ENCODE results near the gene SMPDL3A. TPM values are rescaled to one million over a fixed set of nuclear protein-coding genes. Genes with fewer than 3 reads are reported as not detected.

SMPDL3A gene
- total and polyA plus RNA-seq, 2 of the 13 experiments (the other 11 are each of a cell fraction or from before 2014, with no cell fraction given) = 7.8 to 17.3 TPM

- H3K27ac ChIP-seq (ENCODE audit: extremely low read length, insufficient read depth, low read length) = no peak overlapping the region
- H3K9ac ChIP-seq (ENCODE audit: insufficient read depth, low read depth, low read length) = no peak overlapping the region
- no peaks in the 10 kb centered on the region for H3K36me3 ChIP-seq (replicated peaks in 1 of 2; ENCODE audit: control insufficient read depth in 1 of 2, insufficient read depth in 2 of 2, low read length in 2 of 2)
- POLR2A ChIA-PET = no interaction called here
- no peak for TF ChIP-seq ZNF501 (CRISPR knock-in tag; IDR thresholded peaks at IDR 0.05)
- in situ Hi-C loops (cut with HindIII; ENCODE audit: extremely low pct_ligation_motif_present, low pct_unique_long_range_greater_than_20kb) (no loop called here), intact Hi-C loops (cut with micrococcal nuclease; ENCODE audit: unreplicated experiment) (no loop called here)
- H4K20me1 ChIP-seq (ENCODE audit: insufficient read depth, low read length) = no peaks in the 10 kb centered on the region
- no peak for FAIRE-seq
- H3K4me1 ChIP-seq (ENCODE audit: insufficient read depth, low read length) = peaks cover 6% of the 10 kb centered on the region
- no peaks in the 10 kb centered on the region for H3K79me2 ChIP-seq (ENCODE audit: insufficient read depth, low read length)
- H3K4me2 ChIP-seq (ENCODE audit: low read depth, low read length) = no peak overlapping the region
- no peaks in the 10 kb centered on the region for H3K27me3 ChIP-seq (ENCODE audit: control insufficient read depth in 1 of 2, insufficient read depth in 2 of 2, low read length in 2 of 2)
- CTCF ChIA-PET (ENCODE audit: low intra/inter-chr PET ratio, low total read pairs) = no interaction called here
- no TSS peak for BruUV-seq (replicated peaks)
- no peak for ATAC-seq
- H3K4me3 ChIP-seq (replicated peaks in 1 of 3; ENCODE audit: insufficient read depth in 1 of 3, low read depth in 2 of 3, low read length in 3 of 3) = no peak overlapping the region
- no peak for DNase-seq (ENCODE audit: low spot score)
- H2AFZ ChIP-seq (ENCODE audit: low read length) = no peak overlapping the region
- H3K9me3 ChIP-seq (ENCODE audit: low read length) = no peaks in the 10 kb centered on the region
These were observed 22.8 kb upstream of the SMPDL3A start for GRCh38 chr6:122766256-122766655.

- in situ Hi-C loops (cut with HindIII; ENCODE audit: extremely low pct_ligation_motif_present, low pct_unique_long_range_greater_than_20kb) = no loop called here
- CTCF ChIA-PET (ENCODE audit: low intra/inter-chr PET ratio, low total read pairs) = interaction anchor here (1.1 to 3.5 kb wide), 3 partner anchors 18 to 68 kb away, joined by 3 to 59 read pairs (median 5); partner anchors contain the start of gene SMPDL3A
- H4K20me1 ChIP-seq (ENCODE audit: insufficient read depth, low read length) = no peaks in the 10 kb centered on the region
- H3K36me3 ChIP-seq (replicated peaks in 1 of 2; ENCODE audit: control insufficient read depth in 1 of 2, insufficient read depth in 2 of 2, low read length in 2 of 2) = no peaks in the 10 kb centered on the region
- H3K4me1 ChIP-seq (ENCODE audit: insufficient read depth, low read length) = peaks cover 9% of the 10 kb centered on the region
- POLR2A ChIA-PET = interaction anchor here (1.2 to 1.3 kb wide), 2 partner anchors 18 to 28 kb away, joined by 4 to 14 read pairs; partner anchors contain the start of gene SMPDL3A
- H3K9ac ChIP-seq (ENCODE audit: insufficient read depth, low read depth, low read length) = no peak overlapping the region
- DNase-seq (ENCODE audit: low spot score) = peak; percentile 25
- H3K9me3 ChIP-seq (ENCODE audit: low read length) = no peaks in the 10 kb centered on the region
- H3K27me3 ChIP-seq (ENCODE audit: control insufficient read depth in 1 of 2, insufficient read depth in 2 of 2, low read length in 2 of 2) = no peaks in the 10 kb centered on the region
- peak; percentile 93 for ATAC-seq
- H2AFZ ChIP-seq (ENCODE audit: low read length) = no peak overlapping the region
- BruUV-seq (replicated peaks) = no TSS peak
- no peaks in the 10 kb centered on the region for H3K79me2 ChIP-seq (ENCODE audit: insufficient read depth, low read length)
- peak; percentile 50 for FAIRE-seq
- intact Hi-C loops (cut with micrococcal nuclease; ENCODE audit: unreplicated experiment) = loop anchor here (1.0 kb wide), 3 partner anchors 18 to 67 kb away; partner anchors contain the start of gene SMPDL3A
- no peak overlapping the region for H3K27ac ChIP-seq (ENCODE audit: extremely low read length, insufficient read depth, low read length)
- no peak overlapping the region for H3K4me3 ChIP-seq (replicated peaks in 1 of 3; ENCODE audit: insufficient read depth in 1 of 3, low read depth in 2 of 3, low read length in 3 of 3)
- no peak overlapping the region for H3K4me2 ChIP-seq (ENCODE audit: low read depth, low read length)
- 0% methylated on average over 1 of the region's 1 CpG for WGBS (ENCODE audit: low lambda C conversion rate)
- TF ChIP-seq ZNF775 (CRISPR knock-in tag; IDR thresholded peaks at IDR 0.05; ENCODE audit: borderline replicate concordance) (no peak), FOXA3 (CRISPR knock-in tag; IDR thresholded peaks at IDR 0.05) (peak; percentile 9; the same call in 1 of the 2 replicates), CEBPB (IDR thresholded peaks at IDR 0.05; ENCODE audit: borderline replicate concordance, low read depth, low read length) (peak; percentile 81), THYN1 (CRISPR knock-in tag; IDR thresholded peaks at IDR 0.05; ENCODE audit: borderline replicate concordance, low read depth) (no peak), TRIM24 (CRISPR knock-in tag; IDR thresholded peaks at IDR 0.05) (no peak), SMC3 (IDR thresholded peaks at IDR 0.05; ENCODE audit: low read length) (peak; percentile 91), MIXL1 (CRISPR knock-in tag; IDR thresholded peaks at IDR 0.05) (peak; percentile 87), CTCF (CRISPR knock-in tag; IDR thresholded peaks at IDR 0.05) (peak; percentile 71), RAD21 (CRISPR knock-in tag; IDR thresholded peaks at IDR 0.05) (peak; percentile 62), ZBTB20 (CRISPR knock-in tag; IDR thresholded peaks at IDR 0.05; ENCODE audit: borderline replicate concordance, low read depth) (no peak), PAXIP1 (CRISPR knock-in tag; conservative IDR thresholded peaks at IDR 0.05) (0 out of 2 replicates have a peak, but pooled peaks have one; percentile 22)
These were observed 18.0 kb upstream of the SMPDL3A start for GRCh38 chr6:122770835-122771601.
